NCI-H2081 treated with DMSO at 0.1 percent for 48 hours (cell line): ENCODE results near the gene LSM3.

Experiments
- DNase-seq: peaks from one replicate; lab custom pipeline; 2025; lab: John Stamatoyannopoulos, UW

Gene LSM3

DNA sequence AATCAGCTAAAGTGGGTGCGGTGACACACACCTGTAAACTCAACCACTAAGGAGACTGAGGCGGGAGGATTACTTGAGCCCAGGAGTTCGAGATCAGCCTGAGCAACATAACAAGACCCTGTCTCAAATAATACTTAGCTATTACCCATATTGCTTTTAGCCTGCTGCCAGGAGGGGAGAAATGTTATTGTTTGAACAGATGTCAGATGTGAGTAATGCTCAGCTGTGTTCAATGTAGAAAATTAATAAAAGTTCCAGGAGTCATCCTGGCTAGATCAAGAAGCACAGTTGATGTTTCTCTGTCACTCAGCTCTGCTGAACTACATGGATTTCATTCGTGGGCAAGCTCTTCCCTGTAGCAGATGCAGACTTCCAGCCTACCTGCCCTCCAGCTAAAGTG, 22.2 kb downstream of the LSM3 start:
- no peak for DNase-seq

DNA sequence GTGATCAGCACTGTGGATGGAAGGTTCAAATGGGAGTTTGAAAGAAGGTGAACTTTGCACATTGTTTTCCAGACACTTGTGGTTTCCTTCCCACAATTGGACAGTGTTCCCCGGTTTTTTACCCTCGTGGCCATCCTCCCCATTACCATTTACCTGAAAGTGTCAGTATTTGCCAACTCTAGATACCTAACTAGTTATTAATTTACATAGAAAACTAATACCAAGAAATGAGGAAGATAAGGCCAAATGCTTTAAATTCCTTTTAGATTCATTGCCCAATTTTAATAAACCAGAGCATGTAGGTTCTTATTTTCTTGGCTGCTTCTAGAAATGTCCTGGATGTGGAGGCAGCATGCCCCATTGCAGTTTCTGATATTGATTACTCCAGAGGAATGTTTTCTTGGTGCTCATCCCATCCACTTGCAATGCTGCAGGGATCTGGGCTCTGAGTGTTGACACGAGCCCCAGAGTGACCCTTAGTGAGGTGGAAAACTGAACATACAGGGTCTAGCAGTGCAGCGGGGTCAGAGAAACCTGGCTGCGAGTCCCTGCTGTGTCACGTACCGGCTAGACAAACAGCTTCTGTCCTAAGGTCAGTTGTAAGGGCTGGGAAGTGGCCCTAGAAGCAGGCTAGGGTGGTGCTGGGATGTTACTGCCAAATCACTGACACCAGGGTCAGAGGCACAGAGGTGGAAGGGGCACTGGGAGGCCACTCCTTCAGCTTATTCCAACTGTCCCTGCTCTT, 23.5 kb downstream of the LSM3 start:
- no peak for DNase-seq

DNA sequence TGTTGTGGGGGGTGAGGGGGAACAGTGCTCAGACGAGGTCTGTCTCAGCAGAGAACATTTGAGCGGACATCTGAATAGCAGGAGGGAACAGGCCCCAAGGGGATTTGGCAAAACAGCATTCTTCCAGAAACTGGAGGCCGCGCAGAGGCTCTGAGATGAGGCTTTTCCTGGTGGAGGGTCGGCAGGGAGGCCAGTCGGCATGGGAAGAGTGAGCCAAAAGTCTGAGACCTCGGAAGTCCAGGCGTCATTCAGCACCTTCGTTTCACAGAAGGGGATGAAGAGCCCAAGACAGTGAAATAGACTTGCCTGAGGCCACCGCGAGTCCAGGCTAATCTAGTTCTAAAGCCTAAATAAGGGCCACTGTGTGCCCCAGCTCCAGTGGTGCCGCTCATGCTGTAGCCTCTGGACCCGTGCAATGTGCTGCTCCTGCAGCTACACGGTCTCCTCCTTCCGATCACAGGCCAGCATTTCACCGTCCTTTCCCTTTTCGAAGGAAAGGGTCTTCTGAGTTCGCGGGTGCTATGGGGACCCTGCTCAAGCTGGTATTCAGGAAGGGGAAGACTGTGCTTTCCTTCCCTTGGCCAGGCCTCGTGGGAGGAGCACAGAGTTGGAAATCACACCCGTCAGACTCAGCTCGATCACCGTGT, 24.4 kb downstream of the LSM3 start:
- DNase-seq = no peak

DNA sequence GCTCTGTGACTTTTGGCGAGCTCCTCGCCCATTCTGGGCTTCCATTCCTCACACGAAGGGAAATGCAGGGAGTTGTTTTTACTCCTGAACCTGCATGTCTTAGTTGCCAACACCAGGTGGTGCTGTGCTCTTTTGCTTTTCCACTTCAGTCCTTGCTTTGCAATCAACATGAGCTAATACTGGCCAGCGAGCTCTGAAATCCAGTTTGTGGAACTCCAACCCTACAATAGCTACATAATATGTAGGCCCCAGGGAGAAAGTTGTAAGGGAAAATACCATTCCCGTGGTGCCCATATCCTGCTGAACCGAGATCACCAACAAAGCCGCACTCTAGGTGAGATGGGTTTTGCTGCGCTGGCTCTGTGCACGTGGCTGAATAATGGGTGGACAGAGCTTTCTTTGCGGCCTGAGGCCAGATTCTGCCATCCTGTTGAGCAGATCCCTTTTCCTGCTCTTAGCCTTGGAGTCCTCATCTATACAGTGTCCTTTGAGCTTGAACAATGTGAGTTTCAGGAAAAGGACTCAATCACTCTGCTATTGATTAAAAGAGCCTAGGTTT, 25.0 kb downstream of the LSM3 start:
- DNase-seq = no peak

DNA sequence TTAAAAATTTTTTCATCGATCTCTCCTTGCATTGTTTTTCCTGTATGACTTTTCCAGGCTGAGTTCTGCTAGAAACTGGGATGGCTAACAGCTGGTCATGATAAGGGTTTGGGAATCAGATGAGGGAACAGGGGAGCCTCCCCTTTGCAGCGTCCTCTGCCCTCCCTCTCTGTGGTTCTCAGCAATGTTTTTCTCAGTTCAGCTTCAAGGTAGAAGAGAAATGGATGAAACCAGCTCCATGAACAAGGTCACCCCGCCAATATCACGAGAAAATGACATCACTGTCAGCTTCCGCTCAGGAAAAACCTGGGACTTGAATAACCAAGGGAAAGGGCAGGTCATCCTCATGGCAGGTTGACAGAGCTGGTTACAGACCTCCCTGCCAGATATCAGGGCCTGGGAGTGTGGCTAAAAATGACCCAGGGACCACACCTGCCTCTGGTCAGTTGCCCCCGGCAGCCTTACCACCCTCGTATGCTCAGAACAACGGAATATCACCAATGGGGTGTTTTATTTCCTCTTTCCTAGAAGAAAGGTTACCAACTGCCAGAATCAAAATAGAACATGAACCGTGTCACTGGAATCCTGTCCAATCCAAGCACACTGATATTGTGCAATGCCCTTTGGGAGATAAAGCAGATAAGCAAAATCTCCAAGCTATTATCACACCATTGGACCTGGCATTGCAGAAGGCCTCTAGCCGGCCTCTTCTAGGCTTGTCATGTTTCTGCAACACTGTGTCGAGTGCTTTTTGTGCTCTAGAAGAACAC, 26.1 kb downstream of the LSM3 start:
- DNase-seq = no peak

DNA sequence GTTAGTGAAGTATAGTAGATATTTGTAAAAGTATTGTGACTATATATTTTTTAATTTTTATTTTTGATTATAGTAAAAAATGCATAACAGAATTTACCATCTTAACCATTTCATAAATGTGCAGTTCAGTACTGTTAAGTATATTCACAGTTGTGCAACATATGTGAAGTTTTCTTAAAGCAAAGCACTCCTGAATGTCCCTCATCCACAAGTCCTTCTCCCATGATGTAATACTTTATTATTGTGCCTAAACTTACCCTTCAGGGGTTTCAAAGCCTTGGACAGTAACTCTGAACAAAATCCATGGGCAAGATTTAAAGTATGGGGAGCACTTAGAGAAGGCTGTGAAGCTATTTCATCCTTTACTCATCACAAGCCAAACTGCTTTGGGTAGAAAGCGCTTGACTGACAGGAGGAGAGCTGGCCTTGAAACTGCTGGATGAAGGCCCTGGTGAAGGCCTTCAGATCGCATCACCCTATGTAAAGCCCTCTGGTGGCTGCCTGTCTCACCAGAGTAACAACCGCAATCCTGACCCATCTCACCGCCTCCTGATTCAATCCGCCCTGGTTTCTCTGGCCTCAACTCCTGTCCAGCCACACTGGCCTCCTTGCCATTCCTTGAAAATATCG, 28.0 kb downstream of the LSM3 start:
- DNase-seq = no peak

DNA sequence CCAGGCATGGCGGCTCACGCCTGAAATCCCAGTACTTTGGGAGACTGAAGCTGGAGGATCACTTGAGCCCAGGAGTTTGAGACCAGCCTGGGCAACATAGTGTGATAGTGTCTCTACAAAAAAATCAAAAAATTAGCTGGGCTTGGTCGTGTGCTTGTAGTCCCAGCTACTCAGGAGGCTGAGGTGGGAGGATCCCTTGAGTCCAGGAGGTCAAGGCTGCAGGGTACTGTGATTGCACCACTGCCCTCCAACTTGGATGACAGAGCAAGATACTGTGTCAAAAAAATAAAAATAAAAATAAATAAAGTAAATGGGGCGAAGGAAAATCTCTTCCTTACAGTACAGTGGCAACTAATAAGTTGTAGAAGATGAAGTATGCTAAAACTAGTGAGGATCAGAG, 29.6 kb downstream of the LSM3 start:
- DNase-seq = no peak

DNA sequence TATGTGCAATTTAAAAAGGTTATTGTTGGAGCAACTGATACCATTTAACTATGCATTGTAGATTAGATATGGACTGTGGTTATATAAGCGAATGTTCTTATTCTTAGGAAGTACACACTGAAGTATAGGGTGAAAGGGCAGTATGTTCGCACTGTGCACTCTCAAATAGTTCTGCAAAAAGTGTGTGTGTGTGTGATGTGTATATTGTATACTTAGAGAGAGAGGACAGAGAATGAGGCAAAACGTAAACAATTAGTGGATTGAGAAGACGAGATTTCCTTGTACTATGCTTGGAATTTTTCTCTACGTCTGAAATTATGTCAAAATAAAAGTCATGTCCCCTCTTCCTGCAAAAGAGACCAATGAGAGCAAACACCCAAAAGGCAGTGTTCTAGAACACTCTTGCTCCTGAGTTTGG, 30.4 kb downstream of the LSM3 start:
- no peak for DNase-seq

DNA sequence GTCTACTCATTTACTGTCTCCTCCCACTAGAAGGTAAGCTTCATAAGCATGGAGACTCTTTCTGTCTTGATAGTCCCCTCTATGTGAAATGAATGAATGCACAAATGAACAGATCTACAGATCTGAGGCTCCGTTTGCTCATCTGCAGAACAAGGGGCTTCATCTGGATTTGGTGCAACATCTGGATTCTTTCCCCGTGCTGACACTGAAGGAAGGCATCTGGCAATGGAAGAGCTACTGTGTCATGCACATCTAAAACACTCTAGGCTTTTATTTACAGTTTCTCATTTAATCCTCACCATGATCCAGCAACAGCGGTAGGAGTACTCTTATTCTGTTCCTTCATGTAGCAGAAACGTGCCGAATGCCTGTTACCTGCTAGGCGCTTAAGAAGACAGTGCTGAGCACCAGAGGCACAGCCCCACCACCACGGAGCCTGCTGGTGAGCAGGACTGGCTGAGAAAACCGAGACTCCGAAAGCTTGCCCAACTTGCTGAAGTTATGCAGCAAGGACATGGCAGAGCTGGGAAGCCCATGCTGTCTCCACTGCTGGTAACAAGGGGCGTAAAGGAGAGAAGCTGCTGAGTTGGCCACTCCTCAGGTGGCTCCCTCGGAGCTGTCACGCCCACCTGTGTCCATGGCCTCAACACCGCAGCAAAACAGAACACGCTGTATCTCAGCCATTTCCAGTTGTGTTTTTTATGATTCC, 31.1 kb downstream of the LSM3 start:
- DNase-seq = no peak

DNA sequence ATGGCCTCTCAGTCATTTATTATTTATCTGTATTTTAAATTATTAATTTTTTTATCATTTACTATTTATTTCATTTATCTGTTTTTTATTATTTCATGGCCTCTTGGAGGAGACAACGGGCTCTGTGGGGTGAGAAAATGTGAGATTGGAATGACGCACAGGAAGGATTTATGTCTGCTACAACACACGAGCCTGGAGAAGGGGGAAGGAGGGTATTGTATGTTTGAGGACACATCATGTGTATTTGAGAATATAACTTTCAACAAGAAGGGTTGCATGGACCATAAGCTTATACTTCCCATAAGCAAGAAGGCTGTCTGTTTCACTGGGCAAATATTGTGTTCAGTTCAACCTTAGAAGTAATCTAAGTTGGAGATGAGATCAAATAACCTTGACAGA, 31.7 kb downstream of the LSM3 start:
- no peak for DNase-seq

DNA sequence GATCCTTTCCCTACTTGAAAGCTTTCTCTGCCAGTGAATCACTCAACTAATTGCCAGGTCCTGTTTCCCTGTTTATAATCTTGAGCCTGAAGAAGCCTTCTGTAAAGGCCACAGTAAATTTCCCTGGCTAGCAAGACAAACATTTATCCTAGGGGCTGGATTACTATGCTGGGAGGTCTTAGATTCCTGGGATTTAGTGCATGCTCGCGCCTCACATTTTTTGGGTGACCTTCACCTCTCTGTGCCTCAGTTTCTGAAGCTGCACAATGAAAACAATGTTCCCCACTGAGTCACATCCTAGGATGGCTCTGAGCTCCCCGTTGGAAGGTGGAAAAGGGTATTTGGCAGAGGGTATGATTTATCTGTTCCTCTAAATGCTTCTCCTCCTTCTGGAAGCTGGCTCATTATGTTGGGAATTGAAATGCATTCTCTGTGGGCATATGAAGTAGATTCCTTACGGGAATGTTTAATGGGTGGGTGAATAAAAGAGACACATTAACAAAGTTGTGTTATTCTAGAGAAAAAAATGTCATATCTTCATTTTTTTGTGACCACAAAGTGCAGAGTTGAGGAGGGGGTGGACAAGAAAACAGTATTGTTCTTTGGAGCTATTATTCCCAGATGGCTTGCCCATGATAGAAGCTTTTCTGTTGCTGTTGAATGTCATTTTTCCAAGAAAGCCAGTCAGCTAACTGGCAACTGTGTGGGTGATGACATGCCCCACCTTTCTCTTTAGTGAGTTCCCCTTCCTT, 32.4 kb downstream of the LSM3 start:
- DNase-seq = no peak

DNA sequence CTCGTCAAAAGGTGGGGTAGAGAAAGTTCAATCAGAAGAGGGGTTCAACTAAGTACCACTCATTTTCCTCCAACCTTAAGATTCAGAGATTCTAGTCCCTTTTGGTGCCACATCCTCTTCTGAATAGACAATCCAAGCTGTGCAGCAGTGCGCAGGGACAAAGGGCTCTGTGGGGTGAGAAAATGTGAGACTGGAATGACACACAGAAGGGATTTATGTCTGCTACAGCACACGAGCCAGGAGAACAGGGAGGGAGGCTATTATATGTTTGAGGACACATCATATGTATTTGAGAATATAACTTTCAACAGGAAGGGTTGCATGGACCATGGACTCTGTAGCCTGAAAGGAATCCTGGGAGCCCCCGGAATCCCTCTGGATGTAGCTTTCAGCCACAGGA, 33.0 kb downstream of the LSM3 start:
- no peak for DNase-seq

DNA sequence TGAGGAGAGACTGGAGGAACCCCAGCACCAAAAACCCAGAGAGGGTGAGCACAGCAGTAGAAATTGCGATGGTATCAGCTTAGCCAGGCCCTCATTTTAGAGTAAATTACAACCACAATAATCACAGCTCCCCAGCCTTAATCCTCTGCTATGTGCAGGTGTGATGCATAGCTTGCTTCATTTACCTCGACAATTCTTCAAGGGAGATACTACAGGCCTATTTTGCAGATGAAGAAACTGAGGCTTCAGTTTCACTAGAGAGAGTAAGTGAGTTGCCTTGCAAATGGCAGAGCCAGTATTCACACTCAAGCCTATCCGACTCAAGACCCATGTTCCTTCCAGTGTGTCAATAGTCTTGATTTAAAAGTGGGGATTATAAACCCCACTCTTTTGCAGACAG, 33.4 kb downstream of the LSM3 start:
- no peak for DNase-seq

DNA sequence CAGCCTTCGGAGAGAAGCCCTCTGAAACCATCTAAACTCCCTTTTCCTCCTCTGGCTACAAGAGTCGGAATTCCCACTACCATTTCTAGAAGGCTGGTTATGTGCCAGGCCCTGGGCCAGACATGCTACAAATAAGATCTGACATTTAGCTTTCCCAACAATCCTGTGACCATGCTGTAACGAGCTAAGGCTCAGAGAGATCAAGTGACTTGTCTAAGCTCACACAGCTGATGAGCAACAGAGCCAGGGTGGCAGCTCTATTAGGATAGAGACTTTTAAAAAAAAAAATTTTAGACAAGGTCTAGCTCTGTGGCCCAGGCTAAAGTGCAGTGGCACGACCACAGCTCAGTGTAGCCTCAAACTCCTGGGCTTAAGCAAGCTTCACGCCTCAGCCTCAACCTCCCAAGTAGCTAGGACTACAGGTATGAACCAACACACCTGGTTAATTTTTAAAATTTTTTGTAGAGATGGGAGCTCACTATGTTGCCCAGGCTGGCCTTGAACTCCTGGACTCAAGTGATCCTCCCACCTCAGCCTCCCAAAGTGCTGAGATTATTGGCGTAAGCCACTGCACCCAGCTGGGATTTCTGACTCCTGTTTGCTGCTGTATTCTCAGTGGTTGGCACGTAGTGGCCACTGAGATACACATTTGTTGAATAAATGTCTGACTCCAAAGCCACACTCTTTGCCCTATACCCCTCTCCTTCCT, 34.6 kb downstream of the LSM3 start:
- no peak for DNase-seq

DNA sequence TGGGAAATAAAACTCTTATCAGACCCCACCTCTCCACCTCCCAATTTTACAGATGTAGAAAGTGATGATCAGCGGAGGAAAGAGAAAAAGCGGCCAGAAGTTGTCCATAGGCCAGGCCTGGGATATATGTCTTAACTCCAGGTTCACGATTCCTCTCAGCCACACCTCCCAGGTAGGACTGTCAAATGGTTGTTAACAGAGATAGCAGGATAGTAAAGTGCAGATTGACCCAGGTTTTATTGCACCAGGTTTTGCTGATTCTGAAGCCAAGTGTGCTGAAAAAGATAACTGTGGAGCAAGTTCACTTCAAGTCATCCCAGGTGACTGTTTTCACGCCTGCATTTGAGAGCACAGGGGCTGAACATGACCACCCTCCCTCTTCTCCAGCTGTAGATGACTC, 36.1 kb downstream of the LSM3 start:
- no peak for DNase-seq

DNA sequence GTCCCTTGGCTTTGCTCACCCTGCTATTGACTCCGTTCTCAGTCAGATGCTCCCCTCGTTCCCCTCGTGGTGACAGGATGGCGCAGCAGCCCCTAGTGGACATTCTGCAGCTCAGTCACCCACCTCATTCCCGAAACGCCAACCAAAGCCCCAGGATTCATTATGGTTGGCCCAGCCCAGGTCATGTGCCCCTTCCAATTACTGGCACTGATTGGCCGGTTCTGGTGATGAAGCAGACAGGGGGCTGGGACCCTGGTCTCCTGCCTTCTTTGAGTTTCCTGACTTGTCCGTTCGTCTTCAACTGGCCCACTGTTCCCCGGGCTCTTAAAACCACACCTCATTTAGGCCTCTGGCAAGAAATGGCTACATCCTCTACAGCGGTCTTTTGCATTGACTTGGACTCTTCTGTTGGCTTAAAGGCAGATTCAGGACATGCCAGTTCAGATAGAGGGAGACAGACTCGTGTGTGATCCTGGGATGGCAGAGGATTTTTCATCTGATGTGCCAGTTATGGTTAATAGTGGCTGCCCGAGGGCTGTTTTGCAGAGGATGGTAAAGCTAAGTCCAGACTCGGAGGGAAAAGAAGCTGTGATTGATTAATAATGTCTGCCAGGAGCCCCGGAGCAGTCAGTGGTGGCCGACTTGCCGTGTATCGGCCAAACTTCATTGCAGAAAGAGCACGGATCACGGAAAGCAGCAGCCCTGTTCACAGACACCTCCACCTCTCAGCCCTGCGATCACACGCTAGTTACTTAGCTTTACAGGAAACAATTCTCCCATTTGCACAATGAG, 37.8 kb downstream of the LSM3 start:
- DNase-seq = no peak

DNA sequence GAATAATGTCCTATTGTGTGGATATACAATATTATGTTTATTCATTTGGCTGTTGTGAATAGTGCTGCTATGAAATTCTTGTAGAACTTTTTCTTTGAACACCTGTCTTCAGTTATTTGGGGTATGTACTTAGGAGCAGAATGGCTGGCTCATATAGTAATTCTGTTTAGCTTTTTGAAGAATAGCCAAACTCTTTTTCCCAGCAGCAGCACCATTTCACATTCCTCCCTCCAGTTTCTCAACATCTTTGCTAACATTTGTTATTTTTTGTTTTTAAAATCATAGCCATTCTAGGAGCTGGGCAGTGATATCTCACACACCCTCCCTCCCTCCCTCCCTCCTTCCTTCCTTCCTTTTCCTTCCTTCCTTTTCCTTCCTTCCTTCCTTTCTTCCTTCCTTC, 39.7 kb downstream of the LSM3 start:
- no peak for DNase-seq

DNA sequence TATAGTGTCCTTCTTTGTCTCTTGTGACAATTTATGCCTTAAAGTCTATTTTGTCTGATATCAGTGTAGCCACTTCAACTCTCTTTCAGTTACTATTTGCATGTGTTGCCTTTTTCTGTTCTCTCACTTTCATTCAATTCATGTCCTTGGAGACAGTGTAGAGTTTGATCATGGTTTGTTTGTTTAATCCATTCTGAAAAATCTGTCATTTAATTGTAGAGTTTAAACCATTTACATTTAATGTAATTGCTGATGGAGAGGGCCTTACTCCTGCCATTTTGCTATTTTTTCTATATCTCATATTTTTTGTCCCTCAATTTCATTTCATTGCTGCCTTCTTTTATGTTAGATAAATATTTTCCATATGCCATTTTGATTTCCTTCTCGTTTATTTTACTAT, 42.3 kb downstream of the LSM3 start:
- no peak for DNase-seq

DNA sequence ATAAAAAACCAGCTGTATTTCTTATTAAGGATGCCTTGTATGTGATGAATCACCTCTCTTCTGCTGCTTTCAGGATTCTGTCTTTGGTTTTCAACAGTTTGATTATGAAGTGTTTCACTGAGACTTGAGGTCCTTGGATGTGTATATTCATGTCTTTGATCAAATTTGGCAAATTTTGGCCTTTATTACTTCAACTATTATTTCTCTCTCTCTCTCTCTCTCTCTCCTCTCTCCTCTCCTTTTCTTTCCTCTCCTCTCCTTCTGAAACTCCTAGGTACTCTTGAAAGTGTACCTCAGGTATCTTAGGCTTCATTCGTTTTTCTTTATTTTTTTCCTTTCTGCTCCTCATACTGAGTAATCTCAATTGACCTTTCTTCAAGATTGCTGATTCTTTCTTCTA, 43.3 kb downstream of the LSM3 start:
- no peak for DNase-seq

DNA sequence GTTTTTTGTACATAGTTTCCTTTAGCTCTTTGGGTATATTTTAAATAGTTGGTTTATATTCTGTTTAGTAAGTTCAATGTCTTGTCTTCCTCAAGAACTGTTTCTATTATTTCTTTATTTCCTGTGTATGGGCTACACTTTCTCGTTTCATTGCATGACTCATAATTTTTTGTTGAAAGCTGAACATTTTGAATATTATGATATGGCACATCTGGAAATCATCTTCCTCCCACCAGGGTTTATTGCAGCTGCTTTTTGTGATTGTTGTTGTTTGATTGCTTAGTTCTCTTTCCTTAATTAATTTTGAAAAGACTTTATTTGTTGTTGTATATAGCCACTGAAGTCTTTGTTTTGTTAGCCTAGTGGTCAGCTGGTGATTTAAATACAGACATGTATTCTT, 43.8 kb downstream of the LSM3 start:
- DNase-seq = no peak
